Fibroblast of skin of scalp (primary cell): Measurements from ENCODE around the gene PLD2.
"Not testable (repeated sequence)": the region's sequence is repeated elsewhere in the genome, so short reads cannot be mapped to it uniquely, and the experiment has no call there.

ENCODE experiments used
- DNase-seq: peaks from one replicate; pipeline ENCODE4 v3.0.0-alpha.2; 2013

Gene PLD2

GRCh38 chr17:4836221-4836620, 29.3 kb downstream of the PLD2 start:
- no peak for DNase-seq

- no peak for DNase-seq
Measured at GRCh38 chr17:4837471-4838308, 30.7 kb downstream of the PLD2 start.

GRCh38 chr17:4838309-4838785, 31.4 kb downstream of the PLD2 start:
- DNase-seq = no peak

- DNase-seq = no peak
Measured at GRCh38 chr17:4839221-4839620, 32.3 kb downstream of the PLD2 start.

GRCh38 chr17:4839965-4840892, 33.3 kb downstream of the PLD2 start:
- DNase-seq = no peak

GRCh38 chr17:4840893-4841242, 33.9 kb downstream of the PLD2 start:
- no peak for DNase-seq

GRCh38 chr17:4842376-4842775, 35.4 kb downstream of the PLD2 start:
- DNase-seq = no peak

- no peak for DNase-seq
Measured at GRCh38 chr17:4843321-4844000, 36.5 kb downstream of the PLD2 start.

- DNase-seq = no peak
Measured at GRCh38 chr17:4845118-4845517, 38.2 kb downstream of the PLD2 start.

GRCh38 chr17:4846635-4847390, 39.9 kb downstream of the PLD2 start:
- no peak for DNase-seq

GRCh38 chr17:4849011-4849536, 42.1 kb downstream of the PLD2 start:
- peak; percentile 30 for DNase-seq

GRCh38 chr17:4850246-4850645, 43.3 kb downstream of the PLD2 start:
- DNase-seq = no peak

GRCh38 chr17:4851084-4851483, 44.1 kb downstream of the PLD2 start:
- no peak for DNase-seq

- peak; percentile 74 for DNase-seq
Measured at GRCh38 chr17:4852567-4853207, 45.7 kb downstream of the PLD2 start.

- no peak for DNase-seq
Measured at GRCh38 chr17:4853208-4853671, 46.3 kb downstream of the PLD2 start.

GRCh38 chr17:4854111-4854681, 47.2 kb downstream of the PLD2 start:
- DNase-seq = peak; percentile 56

GRCh38 chr17:4856271-4856936, 49.5 kb downstream of the PLD2 start:
- no peak for DNase-seq

- no peak for DNase-seq
Measured at GRCh38 chr17:4856937-4857314, 50.0 kb downstream of the PLD2 start.

GRCh38 chr17:4857347-4857746, 50.4 kb downstream of the PLD2 start:
- not testable (repeated sequence) for DNase-seq
